Liver (tissue), 9 donors: ENCODE results near the gene SLC12A9. TPM values are rescaled to one million over a fixed set of nuclear protein-coding genes. Genes with fewer than 3 reads are reported as not detected.

ENCODE experiments used
- DNase-seq: peaks from one replicate; pipeline ENCODE4 v3.0.0-alpha.2; 2017; ENCODE audit warnings: low spot score
- H3K27ac ChIP-seq, 2 donors: one replicate each; pipeline ENCODE4 v1.7.0; 2013; ENCODE audit warnings: inconsistent platforms in 2 of 2, low read length in 2 of 2, control low read depth in 1 of 2, low read depth in 1 of 2, mild to moderate bottlenecking in 1 of 2
- H3K27me3 ChIP-seq, 4 donors: one replicate each; pipeline versions ENCODE4 v1.6.1 to v1.7.0; 2013; ENCODE audit warnings: low read length in 3 of 4, inconsistent platforms in 1 of 4, mild to moderate bottlenecking in 1 of 4, moderate library complexity in 1 of 4; ENCODE audit not compliant: control insufficient read depth in 4 of 4, insufficient read depth in 4 of 4
- H3K36me3 ChIP-seq, 4 donors: one replicate each; pipeline versions ENCODE4 v1.6.1 to v1.7.0; 2013; ENCODE audit warnings: low read length in 3 of 4, mild to moderate bottlenecking in 3 of 4, low read depth in 1 of 4, moderate library complexity in 1 of 4; ENCODE audit not compliant: control insufficient read depth in 4 of 4, insufficient read depth in 3 of 4
- H3K4me1 ChIP-seq, 4 donors: one replicate each; pipeline versions ENCODE4 v1.6.1 to v1.7.0; 2013; ENCODE audit warnings: low read length in 3 of 4, mild to moderate bottlenecking in 3 of 4, moderate library complexity in 1 of 4; ENCODE audit not compliant: control insufficient read depth in 4 of 4, insufficient read depth in 4 of 4
- H3K4me3 ChIP-seq, 3 donors: one replicate each; pipeline versions ENCODE4 v1.6.1 to v1.7.0; 2013; ENCODE audit warnings: low read length in 3 of 3, control low read depth in 1 of 3, low read depth in 1 of 3, mild to moderate bottlenecking in 1 of 3
- H3K9ac ChIP-seq, 2 donors: one replicate each; pipeline ENCODE4 v1.7.0; 2013; ENCODE audit warnings: low read length in 2 of 2, mild to moderate bottlenecking in 2 of 2, moderate library complexity in 2 of 2, control low read depth in 1 of 2, low read depth in 1 of 2
- H3K9me3 ChIP-seq, 4 donors: one replicate each; pipeline versions ENCODE4 v1.6.1 to v1.7.0; 2013; ENCODE audit warnings: low read length in 3 of 4; ENCODE audit not compliant: control insufficient read depth in 4 of 4
- EGR1 ChIP-seq, 2 donors: IDR thresholded peaks; 2 replicates each; pipeline ENCODE4 v1.6.1; 2016 to 2018; ENCODE audit warnings: antibody characterized with exemption in 2 of 2, low read depth in 2 of 2
- FOXA1 ChIP-seq: IDR thresholded peaks from 2 replicates; pipeline ENCODE4 v1.6.1; 2016; ENCODE audit warnings: antibody characterized with exemption
- FOXA2 ChIP-seq: IDR thresholded peaks from 2 replicates; pipeline ENCODE4 v1.6.1; 2016; ENCODE audit warnings: antibody characterized with exemption
- GABPA ChIP-seq, 2 donors: IDR thresholded peaks in 1 of 2; conservative IDR thresholded peaks in 1 of 2; 2 replicates each; pipeline ENCODE4 v1.6.1; 2016; ENCODE audit warnings: antibody characterized with exemption in 2 of 2, mild to moderate bottlenecking in 1 of 2, moderate library complexity in 1 of 2
- HNF4A ChIP-seq, 2 donors: conservative IDR thresholded peaks; 2 replicates each; pipeline ENCODE4 v1.6.1; 2016; ENCODE audit warnings: antibody characterized with exemption in 2 of 2, mild to moderate bottlenecking in 2 of 2
- HNF4G ChIP-seq: IDR thresholded peaks from 2 replicates; pipeline ENCODE4 v1.6.1; 2016; ENCODE audit warnings: antibody characterized with exemption
- JUND ChIP-seq, 2 donors: IDR thresholded peaks; 2 replicates each; pipeline ENCODE4 v1.6.1; 2016; ENCODE audit warnings: antibody characterized with exemption in 2 of 2
- NR2F2 ChIP-seq: IDR thresholded peaks from 2 replicates; pipeline ENCODE4 v1.6.1; 2016; ENCODE audit warnings: antibody characterized with exemption
- RAD21 ChIP-seq, 2 donors: IDR thresholded peaks; 2 replicates each; pipeline ENCODE4 v1.6.1; 2016; ENCODE audit warnings: antibody characterized with exemption in 2 of 2, mild to moderate bottlenecking in 2 of 2
- RXRA ChIP-seq, 2 donors: IDR thresholded peaks; 2 replicates each; pipeline ENCODE4 v1.6.1; 2017 to 2018; ENCODE audit warnings: antibody characterized with exemption in 2 of 2, mild to moderate bottlenecking in 1 of 2
- SP1 ChIP-seq: IDR thresholded peaks from 2 replicates; pipeline ENCODE4 v1.6.1; 2018; ENCODE audit warnings: antibody characterized with exemption, mild to moderate bottlenecking
- TAF1 ChIP-seq: conservative IDR thresholded peaks from 2 replicates; pipeline ENCODE4 v1.6.1; 2016; ENCODE audit warnings: antibody characterized with exemption, mild to moderate bottlenecking
- YY1 ChIP-seq: IDR thresholded peaks from 2 replicates; pipeline ENCODE4 v1.6.1; 2016; ENCODE audit warnings: antibody characterized with exemption, mild to moderate bottlenecking
- WGBS: extraction: QIAGEN DNeasy Blood & Tissue Kit; methylation state at CpG from one replicate; pipeline ENCODE4 v1.1.7; 2013; 5-methylcytosine and 5-hydroxymethylcytosine counted together
- polyA plus RNA-seq, 2 donors: library from polyadenylated mRNA; stranded (reverse) in 1 of 2; unstranded in 1 of 2; fragments of 200-250 nt in 1 of 2; fragments of >200 nt in 1 of 2; fragmentation: Nextera tagmentation in 1 of 2; extraction: Ambion mirVana in 1 of 2; gene quantifications; one replicate each; pipeline versions ENCODE4 v1.2.1 to v1.2.3, GENCODE V29; 2013 to 2015
- total RNA-seq, 2 donors: library from RNA; depleted of rRNA; stranded (reverse); fragments of >200 nt; gene quantifications; one replicate each; pipeline ENCODE4 v1.2.3, GENCODE V29; 2014
- TF ChIP-seq, protein P1 (sequence below): IDR thresholded peaks from 2 replicates; pipeline ENCODE4 v1.6.1; 2016; ENCODE audit warnings: antibody characterized with exemption
- TF ChIP-seq, protein P2 (sequence below): IDR thresholded peaks from 2 replicates; pipeline ENCODE4 v1.6.1; 2016; ENCODE audit warnings: antibody characterized with exemption
- TF ChIP-seq, protein P3 (sequence below): IDR thresholded peaks from 2 replicates; pipeline ENCODE4 v1.6.1; 2016; ENCODE audit warnings: antibody characterized with exemption
- TF ChIP-seq, protein P4 (sequence below): fragments of 150-350 bp; IDR thresholded peaks from 2 replicates; pipeline ENCODE4 v1.5.1; 2017; ENCODE audit warnings: improper control_type of control experiment, low read depth, low read length; ENCODE audit not compliant: missing input control
- TF ChIP-seq, protein P5 (sequence below): IDR thresholded peaks from 2 replicates; pipeline ENCODE4 v1.6.1; 2016; ENCODE audit warnings: antibody characterized with exemption, mild to moderate bottlenecking
- donor health status: healthy.
- donor health status: healthy.
- donor health status: healthy.
- donor health status: healthy.
- donor health status: healthy.

Gene SLC12A9
- total and polyA plus RNA-seq, 4 donors: 1.8 to 17.2 (median 9.4) TPM

DNA sequence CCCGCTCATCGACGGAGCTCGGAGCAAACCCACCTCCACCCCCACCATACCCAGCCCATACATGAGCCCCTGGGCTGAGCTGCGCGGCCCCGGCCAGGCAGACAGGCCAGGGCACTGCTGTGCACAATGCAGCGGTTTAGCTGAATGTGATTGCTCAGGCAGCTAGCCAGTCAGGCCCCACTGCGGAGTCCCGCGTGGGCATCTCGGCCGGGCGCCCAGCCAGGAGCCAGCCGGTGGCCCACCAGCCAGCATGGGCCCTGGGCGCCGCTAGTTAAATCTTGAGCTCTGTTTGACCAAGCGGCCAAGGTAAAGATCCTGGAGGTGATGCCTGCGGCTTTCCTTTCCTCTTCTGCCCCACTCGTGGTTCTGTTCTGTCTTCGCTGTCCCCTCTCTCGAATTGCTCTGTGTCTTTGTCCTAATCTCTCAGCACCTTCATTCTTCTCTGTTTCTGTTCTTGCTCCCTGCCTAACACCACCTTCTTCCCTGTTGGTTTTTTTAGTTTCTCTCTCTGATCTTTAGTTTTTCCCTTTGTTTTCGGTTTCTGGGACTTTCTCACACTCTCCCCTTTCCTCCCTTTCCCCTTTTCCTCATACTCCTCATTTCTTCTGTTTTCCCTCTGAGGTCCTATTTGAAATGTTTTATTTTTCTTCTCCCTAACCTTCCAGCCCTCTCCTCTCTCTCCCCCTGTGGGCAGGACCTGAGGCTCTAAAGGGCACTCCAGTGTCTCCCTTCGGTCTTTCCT, 30.4 kb downstream of the SLC12A9 start:
- H3K27me3 ChIP-seq: no peaks in the 10 kb centered on the region
- H3K4me3 ChIP-seq: no peak overlapping the region
- H3K36me3 ChIP-seq: peaks cover 29 to 70% (median 57%) of the 10 kb centered on the region in 4 donors
- H3K9me3 ChIP-seq: no peaks in the 10 kb centered on the region
- no peak for DNase-seq
- WGBS: 96% methylated on average over 24 of the region's 24 CpGs
- H3K27ac ChIP-seq: no peak overlapping the region
- H3K9ac ChIP-seq: no peak overlapping the region
- TF ChIP-seq TAF1 (no peak), HNF4A (conservative IDR thresholded peaks at IDR 0.05) (no peak), RAD21 (IDR thresholded peaks at IDR 0.05) (no peak), GABPA (IDR thresholded peaks at IDR 0.05 in 1 of 2, conservative IDR thresholded peaks at IDR 0.05 in 1 of 2) (no peak), EGR1 (IDR thresholded peaks at IDR 0.05; ENCODE audit: low read depth in 2 of 2) (no peak), HNF4G (no peak), FOXA1 (no peak), JUND (IDR thresholded peaks at IDR 0.05) (no peak), RXRA (IDR thresholded peaks at IDR 0.05) (no peak), NR2F2 (no peak), YY1 (no peak), SP1 (no peak), FOXA2 (no peak)
- TF ChIP-seq, protein P1, sequence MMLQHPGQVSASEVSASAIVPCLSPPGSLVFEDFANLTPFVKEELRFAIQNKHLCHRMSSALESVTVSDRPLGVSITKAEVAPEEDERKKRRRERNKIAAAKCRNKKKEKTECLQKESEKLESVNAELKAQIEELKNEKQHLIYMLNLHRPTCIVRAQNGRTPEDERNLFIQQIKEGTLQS: no peak
- TF ChIP-seq, protein P2, sequence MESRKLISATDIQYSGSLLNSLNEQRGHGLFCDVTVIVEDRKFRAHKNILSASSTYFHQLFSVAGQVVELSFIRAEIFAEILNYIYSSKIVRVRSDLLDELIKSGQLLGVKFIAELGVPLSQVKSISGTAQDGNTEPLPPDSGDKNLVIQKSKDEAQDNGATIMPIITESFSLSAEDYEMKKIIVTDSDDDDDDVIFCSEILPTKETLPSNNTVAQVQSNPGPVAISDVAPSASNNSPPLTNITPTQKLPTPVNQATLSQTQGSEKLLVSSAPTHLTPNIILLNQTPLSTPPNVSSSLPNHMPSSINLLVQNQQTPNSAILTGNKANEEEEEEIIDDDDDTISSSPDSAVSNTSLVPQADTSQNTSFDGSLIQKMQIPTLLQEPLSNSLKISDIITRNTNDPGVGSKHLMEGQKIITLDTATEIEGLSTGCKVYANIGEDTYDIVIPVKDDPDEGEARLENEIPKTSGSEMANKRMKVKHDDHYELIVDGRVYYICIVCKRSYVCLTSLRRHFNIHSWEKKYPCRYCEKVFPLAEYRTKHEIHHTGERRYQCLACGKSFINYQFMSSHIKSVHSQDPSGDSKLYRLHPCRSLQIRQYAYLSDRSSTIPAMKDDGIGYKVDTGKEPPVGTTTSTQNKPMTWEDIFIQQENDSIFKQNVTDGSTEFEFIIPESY: no peak
- TF ChIP-seq, protein P3, sequence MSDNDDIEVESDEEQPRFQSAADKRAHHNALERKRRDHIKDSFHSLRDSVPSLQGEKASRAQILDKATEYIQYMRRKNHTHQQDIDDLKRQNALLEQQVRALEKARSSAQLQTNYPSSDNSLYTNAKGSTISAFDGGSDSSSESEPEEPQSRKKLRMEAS: no peak
- TF ChIP-seq, protein P4, sequence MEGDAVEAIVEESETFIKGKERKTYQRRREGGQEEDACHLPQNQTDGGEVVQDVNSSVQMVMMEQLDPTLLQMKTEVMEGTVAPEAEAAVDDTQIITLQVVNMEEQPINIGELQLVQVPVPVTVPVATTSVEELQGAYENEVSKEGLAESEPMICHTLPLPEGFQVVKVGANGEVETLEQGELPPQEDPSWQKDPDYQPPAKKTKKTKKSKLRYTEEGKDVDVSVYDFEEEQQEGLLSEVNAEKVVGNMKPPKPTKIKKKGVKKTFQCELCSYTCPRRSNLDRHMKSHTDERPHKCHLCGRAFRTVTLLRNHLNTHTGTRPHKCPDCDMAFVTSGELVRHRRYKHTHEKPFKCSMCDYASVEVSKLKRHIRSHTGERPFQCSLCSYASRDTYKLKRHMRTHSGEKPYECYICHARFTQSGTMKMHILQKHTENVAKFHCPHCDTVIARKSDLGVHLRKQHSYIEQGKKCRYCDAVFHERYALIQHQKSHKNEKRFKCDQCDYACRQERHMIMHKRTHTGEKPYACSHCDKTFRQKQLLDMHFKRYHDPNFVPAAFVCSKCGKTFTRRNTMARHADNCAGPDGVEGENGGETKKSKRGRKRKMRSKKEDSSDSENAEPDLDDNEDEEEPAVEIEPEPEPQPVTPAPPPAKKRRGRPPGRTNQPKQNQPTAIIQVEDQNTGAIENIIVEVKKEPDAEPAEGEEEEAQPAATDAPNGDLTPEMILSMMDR: no peak
- TF ChIP-seq, protein P5, sequence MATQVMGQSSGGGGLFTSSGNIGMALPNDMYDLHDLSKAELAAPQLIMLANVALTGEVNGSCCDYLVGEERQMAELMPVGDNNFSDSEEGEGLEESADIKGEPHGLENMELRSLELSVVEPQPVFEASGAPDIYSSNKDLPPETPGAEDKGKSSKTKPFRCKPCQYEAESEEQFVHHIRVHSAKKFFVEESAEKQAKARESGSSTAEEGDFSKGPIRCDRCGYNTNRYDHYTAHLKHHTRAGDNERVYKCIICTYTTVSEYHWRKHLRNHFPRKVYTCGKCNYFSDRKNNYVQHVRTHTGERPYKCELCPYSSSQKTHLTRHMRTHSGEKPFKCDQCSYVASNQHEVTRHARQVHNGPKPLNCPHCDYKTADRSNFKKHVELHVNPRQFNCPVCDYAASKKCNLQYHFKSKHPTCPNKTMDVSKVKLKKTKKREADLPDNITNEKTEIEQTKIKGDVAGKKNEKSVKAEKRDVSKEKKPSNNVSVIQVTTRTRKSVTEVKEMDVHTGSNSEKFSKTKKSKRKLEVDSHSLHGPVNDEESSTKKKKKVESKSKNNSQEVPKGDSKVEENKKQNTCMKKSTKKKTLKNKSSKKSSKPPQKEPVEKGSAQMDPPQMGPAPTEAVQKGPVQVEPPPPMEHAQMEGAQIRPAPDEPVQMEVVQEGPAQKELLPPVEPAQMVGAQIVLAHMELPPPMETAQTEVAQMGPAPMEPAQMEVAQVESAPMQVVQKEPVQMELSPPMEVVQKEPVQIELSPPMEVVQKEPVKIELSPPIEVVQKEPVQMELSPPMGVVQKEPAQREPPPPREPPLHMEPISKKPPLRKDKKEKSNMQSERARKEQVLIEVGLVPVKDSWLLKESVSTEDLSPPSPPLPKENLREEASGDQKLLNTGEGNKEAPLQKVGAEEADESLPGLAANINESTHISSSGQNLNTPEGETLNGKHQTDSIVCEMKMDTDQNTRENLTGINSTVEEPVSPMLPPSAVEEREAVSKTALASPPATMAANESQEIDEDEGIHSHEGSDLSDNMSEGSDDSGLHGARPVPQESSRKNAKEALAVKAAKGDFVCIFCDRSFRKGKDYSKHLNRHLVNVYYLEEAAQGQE: no peak
- peaks cover 4 to 13% (median 11%) of the 10 kb centered on the region in 4 donors for H3K4me1 ChIP-seq
